ENCODE measurements around the gene HYKK.
"Not testable (repeated sequence)": the region's sequence is repeated elsewhere in the genome, so short reads cannot be mapped to it uniquely, and the experiment has no call there.

The HYKK gene

GRCh38 chr15:78540871-78541743, 33.7 kb downstream of the HYKK start:
- DNase-seq: no peak

DNA sequence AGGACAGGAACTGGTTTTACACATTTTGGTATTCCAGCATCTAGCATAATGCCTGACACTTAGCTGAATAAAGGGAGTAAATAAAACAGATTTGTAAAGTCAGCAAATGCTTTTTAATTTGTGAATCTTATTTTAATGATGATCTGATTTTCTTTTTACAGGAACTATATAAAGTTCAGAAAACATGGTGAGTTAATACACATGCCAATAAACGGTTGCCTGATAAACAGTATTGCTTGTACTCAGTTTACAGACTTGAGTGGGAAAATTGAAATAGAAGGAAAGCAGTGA, 34.3 kb downstream of the HYKK start:
- no peak for DNase-seq

DNA sequence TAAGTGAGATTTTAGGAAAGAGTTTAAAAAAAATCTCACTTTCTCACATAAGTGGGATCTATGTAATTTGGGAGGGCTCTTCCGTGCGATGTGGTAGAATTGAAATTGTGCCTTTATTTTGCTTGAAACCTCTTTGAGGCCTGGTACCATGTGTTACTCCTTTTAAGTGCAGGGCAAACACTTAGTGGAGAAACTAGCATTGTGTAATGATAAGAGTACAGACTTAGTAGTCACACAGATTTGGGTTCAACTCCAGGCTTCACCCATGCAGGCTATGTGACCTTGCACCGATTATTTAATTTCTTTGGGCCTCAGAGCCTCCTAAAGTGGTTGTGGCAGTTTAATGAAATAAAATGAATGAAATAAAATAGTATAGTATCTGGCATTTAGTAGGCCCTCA, 35.3 kb downstream of the HYKK start:
- DNase-seq: no peak

- DNase-seq: no peak
Measured at GRCh38 chr15:78550194-78550593, 42.8 kb downstream of the HYKK start.

GRCh38 chr15:78550815-78551214, 43.4 kb downstream of the HYKK start:
- no peak for DNase-seq

GRCh38 chr15:78551902-78552301, 44.5 kb downstream of the HYKK start:
- DNase-seq: no peak

DNA sequence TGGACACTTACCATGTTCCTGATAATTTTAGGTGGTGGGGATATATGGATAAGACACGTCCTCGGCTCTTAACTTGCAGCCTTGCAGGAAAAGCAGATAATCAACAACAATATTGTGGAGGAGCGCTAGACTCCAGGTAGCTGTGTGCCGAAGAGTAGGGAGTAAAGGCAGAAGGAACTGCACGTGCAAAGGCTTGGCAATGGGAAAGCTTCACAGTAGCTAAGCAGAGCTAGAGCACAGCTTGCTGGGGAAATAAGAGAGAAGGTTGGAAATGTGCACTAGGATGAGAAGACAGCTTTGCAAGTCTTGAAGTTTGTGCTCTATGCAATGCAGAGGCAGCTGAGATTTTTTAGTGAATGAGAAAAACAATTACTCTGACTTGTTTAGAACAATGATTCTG, 45.2 kb downstream of the HYKK start:
- no peak for DNase-seq

DNA sequence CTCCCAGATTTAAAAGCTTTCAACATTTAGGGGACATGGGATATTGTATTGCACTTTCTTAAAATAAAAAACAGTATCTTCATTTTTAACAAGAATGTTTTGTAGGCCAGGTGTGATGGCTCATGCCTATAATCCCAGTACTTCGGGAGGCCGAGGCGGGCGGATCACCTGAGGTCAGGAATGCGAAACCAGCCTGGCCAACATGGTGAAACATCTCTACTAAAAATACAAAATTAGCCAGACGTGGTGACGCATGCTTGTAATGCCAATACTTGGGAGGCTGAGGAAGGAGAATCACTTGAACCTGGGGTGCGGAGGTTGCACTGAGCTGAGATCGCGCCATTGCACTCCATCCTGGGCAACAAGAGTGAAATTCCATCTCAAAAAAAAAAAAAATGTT, 52.8 kb downstream of the HYKK start:
- DNase-seq: not testable (repeated sequence)

- DNase-seq: no peak
Measured at GRCh38 chr15:78561490-78561889, 54.1 kb downstream of the HYKK start.

GRCh38 chr15:78563092-78563491, 55.7 kb downstream of the HYKK start:
- no peak for DNase-seq

DNA sequence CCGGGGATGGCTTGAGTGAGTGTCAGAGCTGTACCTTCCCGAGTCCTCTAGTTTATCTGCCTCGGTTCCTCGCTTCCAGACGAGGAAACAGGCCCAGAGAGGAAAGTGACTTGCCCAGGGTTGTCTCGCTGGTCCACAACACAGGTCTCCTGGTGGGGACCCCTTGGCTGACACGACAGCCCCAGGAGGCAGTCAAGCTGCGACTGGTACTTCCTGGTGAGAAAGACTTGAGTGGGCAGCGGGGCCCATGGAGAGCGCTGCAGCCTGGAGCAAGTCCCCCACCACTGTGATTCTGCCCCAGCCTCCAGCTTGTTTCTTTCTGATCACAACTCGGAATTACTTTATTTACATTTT, 57.3 kb downstream of the HYKK start:
- DNase-seq: no peak

GRCh38 chr15:78565097-78565950, 57.9 kb downstream of the HYKK start, which contains the start of gene CHRNA5:
CHRNA5 (plus strand) TSS chr15:78565520; CDS start chr15:78565720, 200 bp downstream.
- peak; percentile 54 for DNase-seq

DNA sequence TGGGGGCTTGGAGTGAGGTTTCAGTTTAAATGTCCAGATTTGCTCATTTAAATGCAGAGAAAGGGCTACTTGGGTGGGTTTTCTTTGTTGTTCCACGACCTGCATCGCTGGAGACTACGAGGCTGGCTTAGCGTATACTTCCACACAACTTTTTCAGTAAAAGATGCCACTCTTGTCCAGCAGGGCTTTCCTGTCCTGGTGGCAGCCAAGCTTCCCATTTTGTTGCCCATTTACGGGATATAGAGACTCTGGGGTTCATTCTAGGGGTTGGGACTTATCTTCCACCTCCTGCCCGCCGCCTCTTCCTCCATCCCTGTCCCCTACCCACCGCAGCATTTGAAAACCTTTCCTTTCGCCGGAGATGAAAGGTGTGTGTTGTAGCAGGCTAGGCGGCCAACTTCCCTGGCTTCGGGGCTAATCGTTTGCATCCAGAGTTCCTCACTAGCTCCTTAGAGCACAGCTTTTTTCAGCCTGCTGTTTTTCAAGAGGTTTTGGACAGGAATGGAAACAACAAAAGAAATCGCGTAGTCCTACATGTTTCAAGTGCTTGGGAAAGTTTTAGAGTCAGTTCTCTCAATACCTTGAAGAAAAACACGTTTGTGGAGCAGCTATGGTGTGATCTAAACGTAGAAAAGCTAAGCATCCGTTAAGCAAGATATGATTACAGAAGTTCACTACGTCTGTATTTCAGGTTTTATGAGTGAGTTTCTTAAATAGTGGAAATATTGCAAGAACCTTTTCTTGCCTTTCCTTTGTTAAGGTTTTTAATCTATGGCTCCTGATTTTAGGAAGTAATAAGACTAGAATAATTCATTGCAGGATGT, 58.8 kb downstream of the HYKK start:
- DNase-seq: no peak

- no peak for DNase-seq
Measured at GRCh38 chr15:78567531-78567930, 60.2 kb downstream of the HYKK start.

DNA sequence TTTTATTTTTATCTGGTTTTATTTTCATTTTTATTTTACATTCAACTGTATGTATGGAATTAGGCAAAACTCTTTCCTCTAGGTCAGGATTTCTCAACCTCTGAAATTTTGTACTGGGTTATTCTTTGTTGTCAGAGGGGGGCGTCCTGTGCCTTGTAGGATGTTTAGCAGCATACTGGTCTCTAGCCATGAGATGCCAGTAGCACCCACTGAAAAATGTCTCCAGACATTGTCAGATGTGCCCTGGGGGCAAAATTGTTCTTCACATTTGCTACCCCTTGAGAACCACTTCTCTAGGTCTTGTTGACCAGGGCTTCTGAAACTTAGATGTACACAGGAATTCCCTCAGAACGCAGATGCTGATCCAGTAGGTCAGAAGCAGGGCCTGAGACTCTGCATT, 63.3 kb downstream of the HYKK start:
- no peak for DNase-seq

DNA sequence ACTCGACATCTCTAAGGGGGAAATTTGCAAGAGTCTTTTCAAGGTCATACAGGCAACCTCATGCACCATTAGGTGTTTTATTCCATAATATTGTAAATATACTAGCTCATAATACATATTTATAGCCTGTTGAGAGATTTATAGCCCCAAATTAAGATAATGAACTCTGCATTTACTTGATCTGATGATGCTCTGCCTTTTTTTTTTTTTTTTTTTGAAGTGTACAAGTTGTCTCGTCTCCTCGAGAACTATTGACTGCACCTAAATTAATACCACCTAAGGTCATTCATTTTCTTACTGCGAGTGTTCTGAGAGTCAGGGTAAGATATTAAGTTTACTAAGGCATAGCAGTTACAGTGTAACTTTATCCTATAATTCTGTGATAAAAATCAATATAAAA, 64.0 kb downstream of the HYKK start:
- DNase-seq: no peak

DNA sequence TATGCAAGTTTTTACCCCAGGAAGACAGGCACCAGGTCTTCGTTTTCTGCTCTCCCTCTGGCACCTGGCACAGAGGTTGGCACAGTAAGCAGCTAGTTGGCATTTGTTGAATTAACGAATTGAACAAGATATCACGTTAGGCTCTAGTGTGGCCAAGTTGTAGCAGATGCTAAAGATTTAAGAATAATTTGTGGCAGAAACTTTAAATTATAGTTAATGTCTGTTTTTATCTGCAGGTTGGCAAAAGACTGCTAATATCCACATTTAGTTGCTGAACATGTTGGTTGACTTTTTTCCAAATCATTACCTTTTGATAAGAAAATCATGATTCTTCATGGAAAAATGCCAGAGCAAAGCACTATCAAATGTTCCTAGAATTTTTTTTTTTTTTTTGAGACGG, 66.0 kb downstream of the HYKK start:
- no peak for DNase-seq

- DNase-seq: no peak
Measured at GRCh38 chr15:78574944-78575343, 67.6 kb downstream of the HYKK start.

Measured in activated gamma-delta T cell treated with Interleukin-2 at 50 U/mL for 16 hours (primary cell).